ENCODE measurements around the gene CISD3. TPM values are rescaled to one million over a fixed set of nuclear protein-coding genes. Genes with fewer than 3 reads are reported as not detected.

CISD3 gene
- total RNA-seq, 1 donor from 2014 or later = 31.3 TPM

GRCh38 chr17:38713456-38714075 is 16.6 kb upstream of the CISD3 start:
- ATAC-seq (no peak), DNase-seq (no peak)
- Histone ChIP-seq H3K9me3 (no peaks in the 10 kb centered on the region), H3K27ac (no peak overlapping the region), H3K27me3 (ENCODE audit: low read depth) (no peaks in the 10 kb centered on the region), H3K4me3 (no peak overlapping the region), H3K4me1 (peaks cover 10% of the 10 kb centered on the region), H3K36me3 (peaks cover 99% of the 10 kb centered on the region)
- intact Hi-C loops (cut with DNase I) = no loop called here
- no peak for TF ChIP-seq CTCF (IDR thresholded peaks at IDR 0.05)

- Histone ChIP-seq H3K27ac (no peak overlapping the region), H3K27me3 (ENCODE audit: low read depth) (no peaks in the 10 kb centered on the region), H3K9me3 (no peaks in the 10 kb centered on the region), H3K4me1 (peaks cover 6% of the 10 kb centered on the region), H3K4me3 (no peak overlapping the region), H3K36me3 (peaks cover 99% of the 10 kb centered on the region)
- ATAC-seq = no peak
- intact Hi-C loops (cut with DNase I) = no loop called here
- no peak for DNase-seq
- no peak for TF ChIP-seq CTCF (IDR thresholded peaks at IDR 0.05)
These were observed 14.8 kb upstream of the CISD3 start for GRCh38 chr17:38715216-38715943.

- Histone ChIP-seq H3K4me3 (no peak overlapping the region), H3K9me3 (no peaks in the 10 kb centered on the region), H3K27ac (no peak overlapping the region), H3K27me3 (ENCODE audit: low read depth) (no peaks in the 10 kb centered on the region), H3K36me3 (peaks cover 99% of the 10 kb centered on the region), H3K4me1 (no peaks in the 10 kb centered on the region)
- intact Hi-C loops (cut with DNase I) = no loop called here
- ATAC-seq (no peak), DNase-seq (no peak)
- TF ChIP-seq CTCF (IDR thresholded peaks at IDR 0.05) = no peak
These were observed 13.7 kb upstream of the CISD3 start for GRCh38 chr17:38716368-38717005.

GRCh38 chr17:38717139-38717745 is 12.9 kb upstream of the CISD3 start:
- peaks cover 99% of the 10 kb centered on the region for H3K36me3 ChIP-seq

More at GRCh38 chr17:38717139-38717745, 12.9 kb upstream of the CISD3 start:
- H3K9me3 ChIP-seq = no peaks in the 10 kb centered on the region
- H3K4me3 ChIP-seq = no peak overlapping the region
- intact Hi-C loops (cut with DNase I) = no loop called here
- H3K4me1 ChIP-seq = no peaks in the 10 kb centered on the region
- ATAC-seq (no peak), DNase-seq (no peak)
- no peak for TF ChIP-seq CTCF (IDR thresholded peaks at IDR 0.05)
- H3K27me3 ChIP-seq (ENCODE audit: low read depth) = no peaks in the 10 kb centered on the region
- H3K27ac ChIP-seq = no peak overlapping the region

Measured in lower lobe of right lung (tissue), 2 donors.